ENCODE measurements around the gene ACTL9.

ACTL9 gene

GRCh38 chr19:8684001-8684902 lies 14.3 kb downstream of the ACTL9 start:
- DNase-seq: no peak

- no peak for DNase-seq
Observed at GRCh38 chr19:8682931-8683330, 15.7 kb downstream of the ACTL9 start.

- DNase-seq: no peak
Observed at GRCh38 chr19:8682472-8682871, 16.1 kb downstream of the ACTL9 start.

GRCh38 chr19:8681345-8682029 lies 17.1 kb downstream of the ACTL9 start:
- DNase-seq: no peak

- DNase-seq: no peak
Observed at GRCh38 chr19:8680676-8681344, 17.8 kb downstream of the ACTL9 start.

- no peak for DNase-seq
Observed at GRCh38 chr19:8678244-8678807, 20.3 kb downstream of the ACTL9 start.

- no peak for DNase-seq
Observed at GRCh38 chr19:8675066-8675465, 23.5 kb downstream of the ACTL9 start.

GRCh38 chr19:8673276-8673891 lies 25.2 kb downstream of the ACTL9 start:
- no peak for DNase-seq

- no peak for DNase-seq
Observed at GRCh38 chr19:8666814-8667405, 31.7 kb downstream of the ACTL9 start.

- no peak for DNase-seq
Observed at GRCh38 chr19:8665468-8666213, 33.0 kb downstream of the ACTL9 start.

- no peak for DNase-seq
Observed at GRCh38 chr19:8664671-8665057, 33.9 kb downstream of the ACTL9 start.

GRCh38 chr19:8663920-8664670 lies 34.5 kb downstream of the ACTL9 start:
- no peak for DNase-seq

GRCh38 chr19:8662263-8662662 lies 36.3 kb downstream of the ACTL9 start:
- no peak for DNase-seq

GRCh38 chr19:8659905-8660304 lies 38.7 kb downstream of the ACTL9 start:
- DNase-seq: no peak

GRCh38 chr19:8657869-8658268 lies 40.7 kb downstream of the ACTL9 start:
- DNase-seq: no peak

- no peak for DNase-seq
Observed at GRCh38 chr19:8655340-8655709, 43.3 kb downstream of the ACTL9 start.

- no peak for DNase-seq
Observed at GRCh38 chr19:8654591-8655339, 43.8 kb downstream of the ACTL9 start.

- DNase-seq: no peak
Observed at GRCh38 chr19:8648240-8648639, 50.4 kb downstream of the ACTL9 start.

Measured in NCI-H510A treated with DMSO at 0.1 percent for 48 hours (cell line).